ENCODE data around the gene ZNF853.

- TF ChIP-seq, protein P1, sequence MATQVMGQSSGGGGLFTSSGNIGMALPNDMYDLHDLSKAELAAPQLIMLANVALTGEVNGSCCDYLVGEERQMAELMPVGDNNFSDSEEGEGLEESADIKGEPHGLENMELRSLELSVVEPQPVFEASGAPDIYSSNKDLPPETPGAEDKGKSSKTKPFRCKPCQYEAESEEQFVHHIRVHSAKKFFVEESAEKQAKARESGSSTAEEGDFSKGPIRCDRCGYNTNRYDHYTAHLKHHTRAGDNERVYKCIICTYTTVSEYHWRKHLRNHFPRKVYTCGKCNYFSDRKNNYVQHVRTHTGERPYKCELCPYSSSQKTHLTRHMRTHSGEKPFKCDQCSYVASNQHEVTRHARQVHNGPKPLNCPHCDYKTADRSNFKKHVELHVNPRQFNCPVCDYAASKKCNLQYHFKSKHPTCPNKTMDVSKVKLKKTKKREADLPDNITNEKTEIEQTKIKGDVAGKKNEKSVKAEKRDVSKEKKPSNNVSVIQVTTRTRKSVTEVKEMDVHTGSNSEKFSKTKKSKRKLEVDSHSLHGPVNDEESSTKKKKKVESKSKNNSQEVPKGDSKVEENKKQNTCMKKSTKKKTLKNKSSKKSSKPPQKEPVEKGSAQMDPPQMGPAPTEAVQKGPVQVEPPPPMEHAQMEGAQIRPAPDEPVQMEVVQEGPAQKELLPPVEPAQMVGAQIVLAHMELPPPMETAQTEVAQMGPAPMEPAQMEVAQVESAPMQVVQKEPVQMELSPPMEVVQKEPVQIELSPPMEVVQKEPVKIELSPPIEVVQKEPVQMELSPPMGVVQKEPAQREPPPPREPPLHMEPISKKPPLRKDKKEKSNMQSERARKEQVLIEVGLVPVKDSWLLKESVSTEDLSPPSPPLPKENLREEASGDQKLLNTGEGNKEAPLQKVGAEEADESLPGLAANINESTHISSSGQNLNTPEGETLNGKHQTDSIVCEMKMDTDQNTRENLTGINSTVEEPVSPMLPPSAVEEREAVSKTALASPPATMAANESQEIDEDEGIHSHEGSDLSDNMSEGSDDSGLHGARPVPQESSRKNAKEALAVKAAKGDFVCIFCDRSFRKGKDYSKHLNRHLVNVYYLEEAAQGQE (IDR thresholded peaks at IDR 0.05; ENCODE audit: insufficient read depth in 1 of 2, low read depth in 2 of 2, low read length in 2 of 2): no peak
- no peak for TF ChIP-seq TAF1 (IDR thresholded peaks at IDR 0.05; ENCODE audit: borderline replicate concordance, insufficient read depth, low read length)
These were observed 6.1 kb downstream of the ZNF853 start for GRCh38 chr7:6621195-6622133.

Measured in PFSK-1 (cell line).